Esophagus muscularis mucosa (tissue), 4 donors: ENCODE results near the gene LCN9.

ENCODE experiments used
- EP300 ChIP-seq: sonication (generic); formaldehyde crosslinking; IDR thresholded peaks from one replicate; pipeline ENCODE4 v1.6.1; 2017; ENCODE audit warnings: antibody characterized with exemption
- POLR2A ChIP-seq: fragments of 450-650 bp; IDR thresholded peaks from one replicate; pipeline ENCODE4 v1.6.1; 2017; ENCODE audit warnings: antibody characterized with exemption, moderate library complexity, mild to moderate bottlenecking, low read depth
- TF ChIP-seq, protein P1 (sequence below), 3 experiments: fragments of 200-600 bp in 2 of 3; fragments of 450-650 bp in 1 of 3; sonication (generic) in 2 of 3; IDR thresholded peaks; one replicate each; pipeline ENCODE4 v1.5.1; 2017 to 2019; ENCODE audit warnings: antibody characterized with exemption in 3 of 3, mild to moderate bottlenecking in 2 of 3, moderate library complexity in 1 of 3

DNA sequence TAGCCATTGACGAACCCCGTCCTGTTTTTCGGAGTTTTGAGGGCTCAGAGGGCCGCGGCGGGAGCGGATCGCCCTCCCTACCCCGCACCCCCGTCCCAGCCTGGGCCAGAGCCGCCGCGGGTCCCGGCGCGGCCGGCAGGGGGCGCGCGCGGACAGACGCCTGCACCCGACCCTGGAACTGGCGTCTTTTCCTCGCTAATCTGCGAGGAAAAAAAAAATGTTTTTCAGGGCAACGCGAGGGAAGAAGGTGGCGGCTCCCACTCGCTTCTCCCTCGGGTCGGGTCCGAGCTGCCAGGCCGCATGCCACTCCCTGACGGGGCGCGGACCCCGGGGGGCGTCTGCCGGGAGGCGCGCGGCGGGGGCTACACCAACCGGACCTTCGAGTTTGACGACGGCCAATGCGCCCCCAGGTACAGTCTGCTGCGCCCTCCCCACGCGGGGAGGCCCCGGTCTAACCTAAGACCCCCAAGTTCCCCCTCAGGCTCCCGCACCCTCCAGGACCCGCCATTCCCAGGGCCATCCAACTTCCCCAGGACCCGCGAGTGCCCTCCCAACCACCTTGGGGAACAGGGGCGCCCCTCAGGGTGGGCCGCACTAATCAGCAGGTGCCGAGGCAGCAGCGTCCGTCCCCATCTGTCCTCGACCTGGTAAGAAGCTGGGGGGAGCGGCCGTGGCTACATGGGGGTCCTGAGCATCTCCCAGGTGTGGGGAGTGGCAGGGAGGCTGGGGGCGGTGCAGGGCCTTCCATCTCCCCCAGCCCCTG, 39.0 kb downstream of the LCN9 start, which contains the start of gene KCNT1:
- TF ChIP-seq POLR2A (no peak), EP300 (no peak)
- TF ChIP-seq, protein P1, sequence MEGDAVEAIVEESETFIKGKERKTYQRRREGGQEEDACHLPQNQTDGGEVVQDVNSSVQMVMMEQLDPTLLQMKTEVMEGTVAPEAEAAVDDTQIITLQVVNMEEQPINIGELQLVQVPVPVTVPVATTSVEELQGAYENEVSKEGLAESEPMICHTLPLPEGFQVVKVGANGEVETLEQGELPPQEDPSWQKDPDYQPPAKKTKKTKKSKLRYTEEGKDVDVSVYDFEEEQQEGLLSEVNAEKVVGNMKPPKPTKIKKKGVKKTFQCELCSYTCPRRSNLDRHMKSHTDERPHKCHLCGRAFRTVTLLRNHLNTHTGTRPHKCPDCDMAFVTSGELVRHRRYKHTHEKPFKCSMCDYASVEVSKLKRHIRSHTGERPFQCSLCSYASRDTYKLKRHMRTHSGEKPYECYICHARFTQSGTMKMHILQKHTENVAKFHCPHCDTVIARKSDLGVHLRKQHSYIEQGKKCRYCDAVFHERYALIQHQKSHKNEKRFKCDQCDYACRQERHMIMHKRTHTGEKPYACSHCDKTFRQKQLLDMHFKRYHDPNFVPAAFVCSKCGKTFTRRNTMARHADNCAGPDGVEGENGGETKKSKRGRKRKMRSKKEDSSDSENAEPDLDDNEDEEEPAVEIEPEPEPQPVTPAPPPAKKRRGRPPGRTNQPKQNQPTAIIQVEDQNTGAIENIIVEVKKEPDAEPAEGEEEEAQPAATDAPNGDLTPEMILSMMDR (IDR thresholded peaks at IDR 0.05) = peak; percentile 71 to 98 (median 82)
